GM10847 (cell line): ENCODE results near the gene FARP1.

ENCODE experiments used
- POLR2A ChIP-seq: IDR thresholded peaks from 2 replicates; pipeline ENCODE4 v1.6.1; 2011; ENCODE audit not compliant: insufficient read length; ENCODE audit errors: extremely low read depth

FARP1 gene

DNA sequence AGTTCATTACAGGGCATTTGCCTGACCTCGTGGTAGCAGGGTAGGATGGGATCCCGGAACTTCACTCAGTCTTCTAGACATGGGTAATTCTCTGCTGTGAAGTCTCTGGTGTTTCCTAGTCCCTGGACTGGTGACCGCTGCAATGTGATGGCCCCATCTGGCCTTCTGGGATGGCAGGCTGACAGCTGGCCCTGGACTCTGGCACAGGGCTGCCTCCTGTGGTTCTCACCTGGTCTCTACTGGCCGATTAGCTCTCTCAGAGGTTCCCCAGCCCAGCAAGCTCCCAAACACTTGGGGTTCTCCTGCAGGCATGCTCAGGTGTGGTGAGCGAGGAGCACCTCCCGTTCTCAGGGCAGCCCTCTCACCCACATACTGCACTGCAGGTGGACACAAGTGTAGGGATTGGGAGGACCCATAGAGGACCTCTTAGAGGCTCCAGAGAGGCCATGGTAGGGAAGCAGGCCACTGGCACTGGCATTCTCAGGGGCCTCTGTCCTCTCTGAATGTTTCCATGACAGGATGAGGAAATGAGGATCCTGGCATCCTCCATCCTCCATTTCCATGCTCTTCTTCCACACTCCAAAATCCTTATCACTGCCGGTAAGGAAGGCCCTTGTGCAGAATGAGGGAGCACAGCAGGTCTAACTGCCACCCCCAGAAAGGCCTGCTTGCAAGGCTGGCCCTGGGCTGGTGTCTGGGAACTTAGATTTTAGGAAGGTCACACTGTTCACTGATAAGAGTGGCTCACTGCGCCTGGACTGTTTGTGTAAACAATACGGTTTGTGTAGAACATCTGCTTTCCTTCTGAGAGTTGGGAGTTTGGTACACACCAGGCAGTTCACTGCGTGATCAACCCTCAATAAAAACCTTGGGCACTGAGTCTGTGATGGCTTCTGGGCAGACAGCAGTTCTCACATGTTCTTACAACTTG lies 31.5 kb upstream of the FARP1 start:
- TF ChIP-seq POLR2A: no peak

DNA sequence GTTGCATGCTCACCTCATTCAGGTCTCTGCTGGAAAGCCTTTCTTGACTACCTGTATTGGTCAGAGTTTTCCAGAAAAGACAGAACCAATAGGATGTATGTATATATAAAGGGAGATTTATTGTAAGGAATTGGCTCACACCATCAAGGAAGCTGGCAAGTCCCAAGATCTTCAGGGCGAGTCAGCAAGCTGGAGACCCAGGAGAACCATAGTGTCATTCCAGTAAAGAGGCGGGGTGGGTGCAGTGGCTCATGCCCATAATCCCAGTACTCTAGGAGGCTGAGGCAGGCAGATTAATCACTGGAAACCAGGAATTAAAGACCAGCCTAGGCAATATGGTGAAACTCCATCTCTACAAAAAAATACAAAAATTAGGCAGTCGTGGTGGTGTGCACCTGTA lies 30.4 kb upstream of the FARP1 start:
- no peak for TF ChIP-seq POLR2A

GRCh38 chr13:98118865-98119264 lies 24.0 kb upstream of the FARP1 start:
- no peak for TF ChIP-seq POLR2A

GRCh38 chr13:98123176-98123575 lies 19.7 kb upstream of the FARP1 start:
- no peak for TF ChIP-seq POLR2A

DNA sequence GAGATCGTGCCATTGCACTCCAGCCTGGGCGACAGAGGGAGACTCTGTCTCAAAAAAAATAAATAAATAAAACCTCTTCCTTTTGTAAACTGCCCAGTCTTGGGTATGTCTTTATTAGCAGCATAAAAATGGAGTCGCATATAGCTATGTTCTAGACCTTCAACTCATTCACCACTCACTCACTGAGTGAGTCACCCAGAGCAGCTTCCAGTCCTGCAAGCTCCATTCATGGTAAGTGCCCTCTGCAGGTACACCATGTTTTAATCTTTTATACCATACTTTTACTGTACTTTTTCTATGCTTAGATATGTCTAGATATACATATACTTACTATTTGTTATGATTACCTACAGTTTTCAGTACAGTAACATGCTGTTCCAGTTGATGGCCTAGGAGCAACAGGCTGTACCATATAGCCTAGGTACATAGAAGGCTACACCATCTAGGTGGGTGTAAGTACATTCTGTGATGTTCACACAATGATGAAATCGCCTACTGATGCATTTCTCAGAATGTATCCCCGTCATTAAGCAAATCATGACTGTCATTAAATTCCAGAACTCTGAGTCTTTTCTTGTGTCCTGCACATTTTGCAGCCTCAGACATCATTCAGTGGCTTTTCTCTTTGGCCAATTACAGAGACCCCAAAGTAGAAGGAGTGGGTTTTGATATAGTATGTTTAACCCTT lies 13.7 kb upstream of the FARP1 start:
- no peak for TF ChIP-seq POLR2A

GRCh38 chr13:98133946-98134345 lies 8.9 kb upstream of the FARP1 start:
- TF ChIP-seq POLR2A: no peak

DNA sequence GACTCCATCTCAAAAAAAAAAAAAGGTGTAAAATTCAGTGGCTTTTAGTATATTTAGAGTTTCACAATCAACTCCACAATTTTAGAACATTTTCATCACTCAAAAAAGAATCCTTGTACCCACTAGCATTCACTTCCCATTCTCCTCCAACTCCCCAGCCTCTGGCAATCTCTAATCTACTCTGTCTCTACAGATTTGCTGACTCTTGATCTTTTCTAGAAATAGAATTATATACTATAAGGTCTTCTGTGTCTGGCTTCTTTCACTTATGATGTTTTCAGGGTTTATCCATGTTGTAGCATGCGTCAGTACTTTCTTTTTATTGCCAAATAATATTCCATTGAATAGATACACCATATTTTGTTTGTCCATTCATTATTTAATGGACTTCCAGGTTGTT lies 8.0 kb upstream of the FARP1 start:
- TF ChIP-seq POLR2A: no peak

DNA sequence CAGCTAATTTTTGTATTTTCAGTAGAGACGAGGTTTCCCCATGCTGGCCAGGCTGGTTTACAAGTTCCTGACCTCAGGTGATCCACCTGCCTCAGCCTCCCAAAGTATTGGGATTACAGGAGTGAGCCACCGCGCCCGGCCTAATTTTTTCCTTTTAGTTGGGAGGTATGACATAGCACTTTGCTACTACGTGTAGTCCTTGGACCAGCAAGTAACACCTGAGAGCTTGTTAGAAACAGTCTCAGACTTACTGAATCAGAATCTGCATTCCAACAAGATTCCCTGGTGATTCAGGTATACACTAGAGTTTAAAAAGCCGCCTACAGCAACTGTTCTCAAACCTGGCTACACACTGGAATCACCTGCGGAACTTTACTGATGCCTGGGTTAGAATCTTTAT lies 1.8 kb upstream of the FARP1 start:
- TF ChIP-seq POLR2A: no peak

GRCh38 chr13:98141509-98142379 lies 1.1 kb upstream of the FARP1 start:
- no peak for TF ChIP-seq POLR2A

DNA sequence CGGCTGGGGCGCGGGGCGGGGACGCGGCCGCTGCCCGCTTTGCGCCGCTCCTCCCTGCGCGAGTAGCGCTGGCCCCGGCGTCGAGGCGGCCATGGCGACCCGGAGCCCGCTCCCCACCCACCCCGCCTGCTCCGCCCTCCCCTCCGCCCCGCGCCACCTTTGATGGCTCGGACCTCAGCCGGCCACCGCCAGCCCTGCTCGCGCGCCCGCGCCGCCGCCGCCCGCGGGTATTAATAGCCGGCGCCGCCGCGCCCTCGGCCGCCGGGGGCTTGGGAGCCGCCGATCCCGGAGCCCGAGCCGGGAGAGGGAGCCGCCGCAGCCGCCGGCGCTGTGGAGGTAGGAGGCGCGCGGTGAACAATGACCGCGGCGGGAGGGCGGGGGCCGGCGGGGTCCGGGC lies 261 bp downstream of the FARP1 start:
- TF ChIP-seq POLR2A: no peak

- no peak for TF ChIP-seq POLR2A
These were observed 720 bp downstream of the FARP1 start for GRCh38 chr13:98143601-98144026.

GRCh38 chr13:98144027-98144741 lies 1.3 kb downstream of the FARP1 start:
- TF ChIP-seq POLR2A: no peak

DNA sequence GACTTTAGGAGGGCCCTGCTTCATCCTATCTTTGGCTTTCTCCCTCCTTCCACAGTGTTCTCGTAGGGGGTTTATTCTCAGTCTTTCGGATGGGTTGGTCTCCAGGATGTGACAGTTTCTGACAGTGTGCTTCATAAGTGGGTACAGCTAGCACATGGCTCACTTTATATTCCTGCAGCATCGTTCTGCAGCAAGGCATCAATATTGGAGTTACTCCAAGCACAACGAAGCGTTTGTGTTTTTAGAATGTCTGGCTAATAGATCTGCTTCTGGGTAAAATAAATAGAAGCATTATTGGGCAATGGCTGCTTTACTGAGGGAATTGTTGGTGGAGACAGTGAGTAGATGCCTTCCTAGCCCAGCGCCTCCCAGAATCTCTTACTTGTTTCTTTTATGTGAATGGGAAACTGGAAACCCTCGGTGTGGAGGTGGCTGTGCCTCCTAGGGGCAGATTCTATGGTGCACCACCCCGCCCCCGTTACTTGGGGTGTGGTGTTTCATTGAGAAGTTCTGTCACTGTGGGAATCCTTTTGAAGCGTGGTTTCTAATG lies 2.0 kb downstream of the FARP1 start:
- no peak for TF ChIP-seq POLR2A

DNA sequence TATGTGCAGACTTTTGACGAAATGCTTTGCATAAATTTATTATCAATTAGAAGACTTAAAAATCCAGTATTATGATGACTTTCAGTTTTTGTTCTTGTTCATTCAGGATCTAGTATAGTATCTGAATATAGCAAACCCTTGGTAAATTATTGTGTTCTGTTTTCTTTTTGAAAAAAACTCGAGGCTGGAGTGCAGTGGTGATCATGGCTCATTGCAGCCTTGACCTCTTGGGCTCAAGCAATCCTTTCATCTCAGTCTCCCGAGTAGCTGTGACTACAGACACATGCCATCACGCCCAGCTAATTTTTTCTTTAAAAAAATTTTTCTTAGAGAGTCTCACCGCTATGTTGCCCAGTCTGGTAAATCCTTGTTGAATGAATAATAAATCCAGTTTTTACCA lies 4.6 kb downstream of the FARP1 start:
- TF ChIP-seq POLR2A: no peak
